Kasumi-1 (cell line): ENCODE results near the gene SOWAHB.
A peak's percentile ranks its signal among the peaks of the same experiment; 100 is the strongest.

ENCODE experiments used
- DNase-seq, 2 experiments: peaks; one replicate each; lab custom pipeline; 2025; lab: John Stamatoyannopoulos, UW

SOWAHB gene, protein sequence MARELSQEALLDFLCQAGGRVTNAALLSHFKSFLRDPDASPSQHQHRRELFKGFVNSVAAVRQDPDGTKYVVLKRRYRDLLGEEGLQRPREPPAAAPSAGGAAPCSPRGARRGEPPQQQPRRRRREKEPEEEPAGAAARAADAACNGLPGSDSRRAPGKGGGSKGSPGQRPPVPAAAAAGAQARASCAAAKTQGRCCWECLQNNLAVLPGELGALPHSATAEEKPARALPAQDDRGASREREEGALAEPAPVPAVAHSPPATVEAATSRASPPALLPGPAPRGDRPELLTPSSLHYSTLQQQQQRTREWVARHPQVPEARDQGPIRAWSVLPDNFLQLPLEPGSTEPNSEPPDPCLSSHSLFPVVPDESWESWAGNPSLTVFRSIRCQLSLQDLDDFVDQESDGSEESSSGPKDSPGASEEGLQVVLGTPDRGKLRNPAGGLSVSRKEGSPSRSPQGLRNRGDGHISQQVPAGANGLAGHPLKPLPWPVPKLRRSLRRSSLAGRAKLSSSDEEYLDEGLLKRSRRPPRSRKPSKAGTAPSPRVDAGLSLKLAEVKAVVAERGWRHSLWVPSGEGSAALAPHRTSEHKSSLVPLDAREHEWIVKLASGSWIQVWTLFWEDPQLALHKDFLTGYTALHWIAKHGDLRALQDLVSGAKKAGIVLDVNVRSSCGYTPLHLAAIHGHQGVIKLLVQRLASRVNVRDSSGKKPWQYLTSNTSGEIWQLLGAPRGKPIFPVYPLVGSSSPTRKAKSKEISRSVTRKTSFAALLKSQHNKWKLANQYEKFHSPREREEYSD

DNA sequence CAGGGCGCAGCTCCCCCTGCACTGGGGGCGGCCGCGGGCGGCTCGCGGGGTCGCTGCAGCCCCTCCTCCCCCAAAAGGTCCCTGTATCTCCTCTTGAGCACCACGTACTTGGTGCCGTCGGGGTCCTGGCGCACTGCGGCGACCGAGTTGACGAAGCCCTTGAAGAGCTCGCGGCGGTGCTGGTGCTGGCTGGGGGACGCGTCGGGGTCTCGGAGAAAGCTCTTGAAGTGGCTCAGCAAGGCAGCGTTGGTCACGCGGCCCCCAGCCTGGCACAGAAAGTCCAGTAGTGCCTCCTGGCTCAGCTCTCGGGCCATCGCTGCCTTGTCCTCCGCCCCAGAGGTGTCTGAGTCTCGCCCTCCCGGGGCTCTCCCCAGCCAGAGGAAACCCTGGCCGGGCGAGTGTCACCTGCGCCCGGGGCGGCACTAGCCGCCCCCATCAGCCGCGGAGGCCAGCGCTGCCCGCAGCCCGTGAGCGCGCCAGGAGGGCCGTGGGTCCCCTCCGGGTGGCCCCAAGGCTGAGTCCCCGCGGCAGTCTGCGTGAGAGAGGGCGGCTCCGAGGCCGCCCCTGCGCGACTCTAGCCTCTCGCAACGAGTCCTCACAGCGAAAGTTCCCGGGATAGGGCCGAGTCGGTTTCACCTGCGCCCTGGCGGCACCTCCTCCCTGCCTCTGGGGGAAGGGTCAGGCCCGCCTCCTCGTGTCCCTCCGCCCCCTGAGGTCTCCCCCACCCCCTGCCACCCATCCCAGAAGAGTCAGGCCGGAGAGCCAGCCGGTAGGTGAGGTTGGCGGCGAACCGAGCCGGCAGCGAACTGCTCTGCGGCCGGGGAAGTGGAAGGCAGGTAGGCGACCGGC, at the start of gene SOWAHB:
TSS of gene SOWAHB (minus strand) at position 609 of the 849 bp plus-strand sequence. CDS start at position 314, 295 bp downstream.
- no peak for DNase-seq

DNA sequence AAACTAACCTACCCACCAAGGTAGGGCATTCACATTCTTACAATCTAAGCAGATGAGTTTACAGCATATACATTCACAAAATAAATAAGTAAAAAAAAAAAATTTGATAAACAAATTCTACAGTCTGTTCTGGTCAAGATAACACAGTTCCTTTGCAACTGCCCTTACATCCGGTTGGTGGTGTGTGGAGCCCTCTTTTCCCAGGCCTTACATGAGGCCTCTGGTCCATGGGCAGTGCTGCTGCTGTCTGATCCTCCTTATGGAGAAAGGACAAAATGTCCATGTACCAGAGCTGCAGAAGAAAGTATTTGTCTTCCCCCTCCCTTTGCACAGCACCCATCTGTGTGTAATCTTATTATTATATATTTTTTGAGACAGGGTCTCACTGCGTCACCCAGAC, 49.4 kb upstream of the SOWAHB start:
- no peak for DNase-seq

DNA sequence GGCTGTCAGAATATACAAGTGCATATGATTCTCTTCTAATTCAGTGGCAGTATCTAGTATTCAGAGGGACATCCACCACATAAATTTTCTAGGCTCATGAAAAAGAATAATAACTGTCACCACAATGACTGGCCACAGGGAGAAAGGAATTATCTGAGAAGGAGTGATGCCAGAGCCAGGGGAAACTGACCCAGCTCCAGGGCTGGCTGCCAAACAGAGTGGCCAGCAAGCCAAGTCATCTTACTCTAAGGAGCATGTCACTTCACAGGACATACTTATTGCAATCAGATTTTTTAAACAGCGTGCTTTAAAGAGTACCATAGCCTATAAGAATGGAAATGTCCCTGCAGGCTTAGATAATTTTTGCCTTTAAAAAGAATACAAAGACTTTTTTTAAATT, 45.8 kb upstream of the SOWAHB start:
- no peak for DNase-seq

DNA sequence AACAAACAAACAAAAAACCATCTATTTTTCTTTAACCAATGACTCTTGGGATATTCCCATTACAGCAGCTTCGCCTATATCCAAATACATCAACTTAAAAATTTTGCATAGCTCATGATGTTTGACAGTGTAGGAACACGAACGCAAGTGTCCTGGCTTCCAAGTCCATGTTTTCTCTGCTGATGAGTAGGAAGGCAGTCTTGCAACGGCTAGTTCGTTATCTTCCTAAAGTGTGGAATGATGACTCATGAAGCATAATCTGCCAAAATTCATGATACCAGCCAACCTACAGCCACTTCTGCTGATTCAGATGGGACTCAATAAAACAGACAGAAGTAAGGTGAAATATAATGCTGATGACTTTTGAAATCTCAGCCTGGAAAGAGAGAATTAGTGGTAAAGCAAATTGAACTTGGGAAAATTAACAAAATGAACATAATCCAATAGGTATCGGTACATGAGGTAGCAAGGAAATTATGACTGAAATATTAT, 45.2 kb upstream of the SOWAHB start:
- no peak for DNase-seq

DNA sequence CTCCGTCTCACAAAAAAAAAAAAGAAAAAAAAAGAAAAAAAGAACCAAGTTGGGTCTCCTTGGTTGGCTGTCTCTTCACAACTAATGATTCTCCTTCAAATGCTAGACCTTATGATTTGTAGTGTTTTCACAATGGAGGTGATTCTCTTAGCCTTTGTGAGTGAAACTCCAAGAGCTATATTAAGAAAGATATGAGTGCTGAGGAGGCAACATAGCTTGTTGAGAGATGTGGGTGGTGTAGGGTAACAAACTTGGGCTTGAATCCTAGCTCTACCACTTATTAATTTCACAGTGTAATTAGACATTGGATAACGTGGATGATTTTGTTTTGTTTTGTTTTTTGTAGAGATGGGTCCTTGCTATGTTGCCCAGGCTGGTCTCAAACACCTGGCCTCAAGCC, 41.2 kb upstream of the SOWAHB start:
- no peak for DNase-seq

DNA sequence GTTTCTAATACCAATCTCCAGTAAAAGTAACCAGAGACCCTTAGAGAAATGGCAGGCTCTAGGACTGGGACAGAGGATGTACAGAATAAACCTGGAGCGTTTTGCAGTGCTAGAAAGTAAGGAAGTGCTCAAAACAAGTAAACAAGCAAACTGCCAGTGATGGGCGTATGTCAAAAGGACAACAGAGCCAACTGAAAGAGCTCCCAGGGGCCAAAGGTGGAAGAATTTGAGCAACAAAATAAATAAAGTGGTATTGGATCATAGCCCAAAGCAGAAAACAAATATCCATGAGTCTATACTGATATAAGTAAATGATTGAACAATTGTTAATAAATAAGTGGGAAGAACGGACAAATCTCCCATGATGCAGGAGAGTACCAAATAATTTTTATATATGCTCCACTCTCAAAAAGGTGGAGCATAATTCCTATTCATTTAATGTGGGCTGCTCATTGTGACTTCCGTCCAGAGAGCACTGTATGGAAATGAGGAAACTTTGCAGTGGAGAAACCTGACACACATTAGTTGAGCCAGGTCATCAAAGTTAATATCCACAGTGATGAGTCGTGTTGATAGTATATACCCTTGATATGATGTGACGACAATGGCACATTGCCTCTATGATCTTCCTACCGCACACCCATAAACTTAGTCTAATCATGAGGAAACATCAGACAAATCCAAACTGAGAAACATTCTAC, 33.8 kb upstream of the SOWAHB start:
- DNase-seq, result no peak

DNA sequence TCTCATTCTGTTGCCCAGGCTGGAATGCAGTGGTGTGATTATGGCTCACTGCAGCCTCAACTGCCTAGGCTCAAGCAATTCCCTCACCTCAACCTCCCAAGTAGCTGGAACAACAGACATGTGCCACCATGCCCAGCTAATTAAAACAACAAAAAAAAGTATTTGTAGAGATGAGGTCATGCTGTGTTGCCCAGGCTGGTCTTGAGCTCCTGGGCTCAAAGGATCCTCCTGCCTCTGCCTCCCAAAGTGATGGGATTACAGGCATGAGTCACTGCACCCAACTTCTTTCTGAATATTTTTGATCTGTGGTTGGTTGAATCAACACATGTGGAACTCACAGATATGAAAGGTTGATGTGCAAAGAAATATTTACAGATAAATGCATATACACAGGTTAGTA, 33.1 kb upstream of the SOWAHB start:
- DNase-seq, result no peak

DNA sequence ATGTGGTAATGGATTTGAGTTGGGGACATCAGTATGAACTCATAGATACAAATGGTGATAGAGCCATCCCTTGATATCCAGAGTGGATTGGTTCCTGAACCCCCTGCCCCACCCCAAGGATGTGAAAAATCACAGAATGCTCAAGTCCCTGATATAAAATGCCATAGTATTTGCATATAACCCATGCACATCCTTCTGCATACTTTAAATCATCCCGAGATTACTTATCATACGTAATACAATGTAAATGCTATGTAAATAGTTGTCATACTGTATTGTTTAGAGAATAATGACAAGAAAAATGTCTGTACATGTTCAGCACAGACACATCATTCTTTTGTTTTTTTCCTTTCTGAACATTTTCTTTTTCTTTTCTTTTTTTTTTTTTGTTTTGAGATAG, 32.7 kb upstream of the SOWAHB start:
- DNase-seq, result no peak

DNA sequence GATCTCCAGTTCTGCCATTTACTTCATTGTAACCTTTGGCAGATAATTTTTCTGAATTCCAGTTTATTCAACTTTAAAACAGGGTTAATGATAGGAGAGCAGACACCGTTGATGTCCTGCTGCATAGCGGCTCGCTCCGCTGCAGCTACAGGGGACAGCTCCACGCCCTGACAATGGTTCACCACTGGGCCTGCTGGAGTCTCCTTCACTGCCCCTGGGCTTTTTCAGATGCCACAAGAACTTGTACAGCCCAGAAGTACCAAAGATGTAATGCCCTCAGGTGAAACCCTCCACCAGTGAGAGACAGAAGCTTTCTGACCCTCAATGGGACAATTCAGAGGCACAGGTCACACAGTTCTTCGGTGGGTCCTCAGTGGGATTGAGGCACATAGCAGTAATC, 28.9 kb upstream of the SOWAHB start:
- DNase-seq, result no peak

DNA sequence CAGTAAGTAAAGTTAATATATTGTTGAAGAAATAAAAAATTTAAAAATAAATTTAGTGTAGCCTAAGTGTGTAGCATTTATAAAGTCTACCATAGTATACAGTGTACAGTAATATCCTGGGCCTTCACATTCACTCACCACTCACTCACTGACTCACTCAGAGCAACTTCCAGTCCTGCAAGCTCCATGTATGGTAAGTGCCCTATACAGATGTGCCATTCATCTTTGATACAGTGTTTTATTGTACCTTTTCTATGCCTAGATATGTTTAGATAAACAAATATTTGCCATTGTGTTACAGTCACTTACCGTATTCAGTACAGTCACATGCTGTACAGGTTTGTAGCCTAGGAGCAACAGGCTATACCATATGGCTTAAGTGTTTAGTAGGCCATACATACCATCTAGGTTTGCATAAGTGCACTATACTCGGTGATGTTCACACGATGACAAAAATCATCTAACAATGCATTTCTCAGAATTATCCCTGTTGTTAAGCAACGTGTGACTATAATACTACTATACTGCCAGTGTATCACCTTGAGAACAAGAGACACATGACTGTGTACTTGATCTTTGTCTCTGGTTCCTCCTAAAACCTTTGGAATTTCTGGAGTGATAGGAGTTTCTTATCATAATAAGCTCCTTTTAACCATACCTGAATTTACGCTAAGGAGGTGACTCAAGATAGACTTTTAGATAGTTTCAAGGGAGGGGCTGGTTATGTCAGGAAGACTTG, 25.8 kb upstream of the SOWAHB start:
- no peak for DNase-seq

DNA sequence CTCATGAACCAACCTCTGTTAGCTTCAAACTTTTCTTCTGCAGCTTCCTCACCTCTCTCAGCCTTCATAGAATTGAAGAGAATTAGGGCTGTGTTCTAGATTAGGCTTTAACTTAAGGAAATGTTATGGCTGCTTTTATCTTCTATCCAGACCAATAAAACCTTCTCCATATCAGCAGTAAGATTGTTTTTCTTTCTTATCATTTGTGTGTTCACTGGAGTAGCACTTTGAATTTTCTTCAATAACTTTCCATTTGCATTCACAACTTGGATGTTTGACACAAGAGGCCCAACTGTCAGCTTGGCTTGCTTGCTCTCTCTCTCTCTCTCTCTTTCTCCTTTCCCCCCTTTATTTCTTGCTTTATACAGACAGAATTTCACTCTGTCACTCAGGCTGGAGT, 22.8 kb upstream of the SOWAHB start:
- DNase-seq, result no peak

DNA sequence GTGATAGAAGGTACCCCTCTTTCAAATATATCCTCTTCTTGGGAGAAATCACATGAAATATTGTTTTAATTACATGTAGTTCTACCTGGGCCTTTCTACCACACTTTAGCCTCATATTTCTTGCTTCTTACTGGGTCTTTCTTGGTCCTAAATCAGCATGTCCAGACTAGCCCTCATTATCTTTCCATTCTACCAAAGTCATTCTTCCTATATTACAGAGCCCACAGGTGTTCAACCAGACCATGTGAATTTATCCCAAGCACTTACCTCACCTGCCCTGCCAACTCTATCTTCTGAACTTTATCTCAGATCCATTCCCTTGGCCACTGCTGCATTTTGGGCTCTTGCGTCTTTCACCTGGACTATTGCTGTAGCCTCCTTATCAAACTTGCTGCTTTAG, 11.8 kb upstream of the SOWAHB start:
- DNase-seq, result no peak

DNA sequence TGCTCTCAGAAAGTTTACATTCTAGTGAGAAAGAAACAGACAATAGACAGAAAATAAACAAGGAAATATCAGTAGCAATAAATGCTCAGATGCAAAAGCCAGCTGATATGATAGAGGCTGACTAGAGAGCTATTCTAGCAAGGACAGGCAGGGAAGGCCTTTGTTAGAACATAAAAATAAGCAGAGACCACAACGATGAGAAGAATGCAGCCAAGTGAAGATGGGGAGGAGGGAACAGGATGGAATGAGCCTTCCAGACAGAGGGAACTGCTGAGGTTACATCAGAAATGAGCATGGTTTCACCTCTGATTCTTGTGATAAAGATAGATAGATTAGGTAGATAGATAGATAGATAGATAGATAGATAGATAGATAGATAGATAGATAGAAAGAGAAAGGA, 7.6 kb upstream of the SOWAHB start:
- no peak for DNase-seq

DNA sequence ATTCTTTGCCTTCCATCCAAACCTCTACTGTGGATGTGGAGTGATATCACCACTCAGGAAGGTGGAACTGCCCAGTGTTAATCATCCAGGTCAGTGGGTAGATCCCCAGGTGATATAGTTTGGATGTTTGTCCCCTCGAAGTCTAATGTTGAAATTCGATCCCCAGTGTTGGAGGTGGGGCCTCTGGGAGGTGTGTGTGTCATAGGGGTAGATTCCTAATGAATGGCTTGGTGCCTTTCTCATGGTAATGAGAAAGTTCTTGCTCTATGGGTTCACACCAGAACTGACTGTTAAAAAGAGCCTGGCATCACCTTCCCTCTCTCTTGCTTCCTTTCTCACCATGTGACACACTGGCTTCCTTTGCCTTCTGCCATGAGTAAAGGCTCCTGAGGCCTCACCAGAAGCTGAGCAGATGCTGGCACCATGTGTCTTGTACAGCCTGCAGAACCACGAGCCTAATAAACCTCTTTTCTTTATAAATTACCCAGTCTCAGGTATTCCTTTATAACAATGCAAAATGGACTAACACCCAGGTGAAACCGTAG, 6.8 kb upstream of the SOWAHB start:
- no peak for DNase-seq

DNA sequence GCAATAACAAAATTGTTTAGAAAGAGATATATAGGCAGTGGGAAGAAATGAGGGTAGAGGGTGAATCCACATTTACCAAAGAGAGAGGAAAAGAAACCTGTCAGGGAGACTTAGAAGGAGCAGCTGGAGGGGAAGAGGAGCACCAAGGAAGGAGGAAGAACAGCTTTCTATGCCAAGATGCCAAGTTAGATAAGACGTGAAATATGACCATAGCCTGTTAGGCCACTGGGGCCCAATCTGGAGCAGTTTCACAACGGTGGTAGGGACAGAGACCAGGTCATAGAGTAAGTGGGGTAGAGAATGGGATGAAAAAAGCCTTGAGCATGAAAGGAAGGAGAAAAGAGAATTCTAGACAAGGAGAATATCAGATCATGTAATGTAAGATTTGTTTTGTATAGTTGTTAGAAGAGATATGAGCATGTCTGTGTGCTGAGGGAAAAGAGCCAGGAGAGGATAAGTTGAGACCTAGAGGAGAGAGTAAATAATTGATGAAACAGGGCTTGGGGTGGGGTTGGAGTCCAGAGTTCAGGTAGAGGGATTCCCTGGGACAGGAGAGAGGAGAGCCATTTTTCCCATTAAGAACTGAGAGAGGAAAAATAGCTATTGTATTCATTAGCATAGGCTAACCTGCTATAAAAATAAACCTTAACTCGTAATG, 4.4 kb upstream of the SOWAHB start:
- no peak for DNase-seq

DNA sequence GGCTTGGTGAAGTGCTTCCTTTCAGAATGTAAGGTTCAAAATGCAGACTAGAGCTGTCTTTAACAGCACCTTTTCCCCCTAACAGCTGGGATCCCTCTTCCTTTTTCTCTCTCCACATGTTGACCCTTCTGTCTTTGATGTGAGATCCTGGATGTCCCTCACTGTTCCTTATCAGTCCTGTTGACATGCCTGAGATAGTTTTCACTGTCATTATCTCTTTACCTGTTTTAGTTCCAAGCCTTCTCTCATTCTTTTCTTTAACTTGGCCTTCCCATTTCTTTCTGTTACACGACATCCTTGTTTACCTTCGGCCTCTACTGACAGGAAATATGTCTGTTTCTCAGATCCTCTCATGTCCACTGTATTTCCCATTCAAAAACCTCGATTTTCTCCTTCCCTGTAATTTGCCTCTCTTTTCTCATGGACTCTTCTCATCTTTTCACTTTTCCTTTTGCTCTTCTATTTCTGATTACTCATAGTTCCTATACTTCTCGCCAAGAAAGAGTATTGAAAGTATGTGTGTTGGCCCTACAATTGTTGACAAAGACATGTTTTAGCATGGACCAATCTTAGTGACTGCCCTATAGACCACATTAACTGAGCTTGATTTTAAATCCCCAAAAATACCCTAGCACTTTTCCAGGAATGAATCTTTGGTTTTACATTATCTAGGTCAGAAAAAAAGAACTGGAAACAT, 1.2 kb upstream of the SOWAHB start:
- no peak for DNase-seq

DNA sequence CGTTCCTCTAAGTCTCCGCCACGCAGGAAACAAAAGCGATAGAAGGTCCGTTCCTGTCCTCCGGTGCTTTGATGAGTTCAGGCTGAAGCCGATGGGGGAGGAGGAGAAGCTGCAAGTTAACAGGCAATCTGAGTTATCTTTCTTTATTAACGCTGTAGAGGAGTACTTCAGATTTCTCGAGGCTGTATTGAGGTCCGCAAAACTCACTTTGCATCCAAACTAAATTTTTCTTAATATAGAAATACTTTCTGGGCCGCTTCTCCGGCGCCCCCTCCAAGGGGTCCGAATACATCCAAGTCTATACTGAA, 395 bp upstream of the SOWAHB start:
- DNase-seq, result peak in 1 of 2 experiments; percentile 11

DNA sequence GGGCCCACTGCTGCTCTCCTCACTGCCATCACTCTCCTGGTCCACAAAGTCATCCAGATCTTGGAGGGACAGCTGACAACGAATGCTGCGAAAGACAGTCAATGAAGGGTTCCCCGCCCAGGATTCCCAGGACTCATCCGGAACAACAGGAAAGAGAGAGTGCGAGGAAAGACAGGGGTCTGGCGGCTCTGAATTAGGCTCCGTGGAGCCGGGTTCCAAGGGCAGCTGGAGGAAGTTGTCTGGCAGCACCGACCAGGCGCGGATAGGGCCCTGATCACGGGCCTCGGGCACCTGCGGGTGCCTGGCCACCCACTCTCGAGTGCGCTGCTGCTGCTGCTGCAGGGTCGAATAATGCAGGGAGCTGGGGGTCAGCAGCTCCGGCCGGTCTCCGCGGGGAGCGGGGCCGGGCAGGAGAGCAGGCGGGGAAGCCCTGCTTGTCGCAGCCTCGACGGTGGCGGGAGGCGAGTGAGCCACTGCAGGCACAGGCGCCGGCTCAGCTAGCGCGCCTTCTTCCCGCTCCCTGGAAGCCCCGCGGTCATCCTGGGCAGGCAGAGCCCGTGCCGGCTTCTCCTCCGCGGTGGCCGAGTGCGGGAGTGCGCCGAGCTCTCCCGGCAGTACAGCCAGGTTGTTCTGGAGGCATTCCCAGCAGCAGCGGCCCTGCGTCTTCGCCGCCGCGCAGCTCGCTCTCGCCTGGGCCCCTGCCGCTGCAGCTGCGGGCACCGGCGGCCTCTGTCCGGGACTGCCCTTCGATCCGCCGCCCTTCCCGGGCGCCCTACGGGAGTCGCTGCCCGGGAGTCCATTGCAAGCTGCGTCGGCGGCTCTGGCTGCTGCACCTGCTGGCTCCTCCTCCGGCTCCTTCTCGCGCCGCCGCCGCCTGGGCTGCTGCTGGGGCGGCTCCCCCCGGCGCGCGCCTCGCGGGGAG, 1.1 kb downstream of the SOWAHB start:
- no peak for DNase-seq

DNA sequence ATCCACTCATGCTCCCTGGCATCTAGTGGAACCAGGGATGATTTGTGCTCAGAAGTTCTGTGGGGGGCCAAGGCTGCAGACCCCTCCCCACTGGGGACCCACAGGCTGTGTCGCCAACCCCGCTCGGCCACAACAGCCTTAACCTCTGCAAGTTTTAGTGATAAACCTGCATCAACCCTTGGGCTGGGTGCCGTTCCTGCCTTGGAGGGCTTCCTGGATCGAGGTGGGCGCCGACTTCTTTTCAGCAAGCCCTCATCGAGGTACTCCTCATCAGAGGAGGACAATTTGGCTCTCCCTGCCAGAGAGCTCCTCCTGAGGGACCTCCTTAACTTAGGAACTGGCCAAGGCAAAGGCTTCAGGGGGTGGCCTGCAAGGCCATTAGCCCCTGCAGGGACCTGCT, 1.9 kb downstream of the SOWAHB start:
- DNase-seq, result no peak
